Psoas muscle (tissue), 8 donors: ENCODE results near the gene DHX15. TPM values are rescaled to one million over a fixed set of nuclear protein-coding genes. Genes with fewer than 3 reads are reported as not detected.
A peak's percentile ranks its signal among the peaks of the same experiment; 100 is the strongest.

Experiments
- ATAC-seq, 4 donors: fragments of 200-7000 bp; cut with Tn5 transposase; one replicate each; pipeline ENCODE4 v1.9.1; 2020; ENCODE audit warnings: moderate library complexity in 3 of 4, mild to moderate bottlenecking in 2 of 4
- DNase-seq, 2 donors: peaks; one replicate each; pipeline ENCODE4 v3.0.0-alpha.2; 2020
- H3K27ac ChIP-seq: fragments of 200-600 bp; one replicate; pipeline ENCODE4 v1.8.0; 2022
- H3K27me3 ChIP-seq, 3 donors: fragments of 200-600 bp in 1 of 3; one replicate each; pipeline versions ENCODE4 v1.6.1 to v1.8.0; 2013 to 2022; ENCODE audit warnings: low read length in 2 of 3, mild to moderate bottlenecking in 2 of 3, moderate library complexity in 1 of 3; ENCODE audit not compliant: insufficient read depth in 3 of 3
- H3K36me3 ChIP-seq, 2 donors: fragments of 200-600 bp in 1 of 2; one replicate each; pipeline versions ENCODE4 v1.6.1 to v1.8.0; 2013 to 2022; ENCODE audit warnings: low read depth in 1 of 2, mild to moderate bottlenecking in 1 of 2, moderate library complexity in 1 of 2; ENCODE audit not compliant: insufficient read depth in 1 of 2
- H3K4me1 ChIP-seq: fragments of 200-600 bp; one replicate; pipeline ENCODE4 v1.8.0; 2022
- H3K4me3 ChIP-seq: fragments of 200-600 bp; one replicate; pipeline ENCODE4 v1.8.0; 2022; ENCODE audit warnings: mild to moderate bottlenecking
- H3K9me3 ChIP-seq: fragments of 200-600 bp; one replicate; pipeline ENCODE4 v1.8.0; 2022
- CTCF ChIP-seq: fragments of 200-600 bp; IDR thresholded peaks from one replicate; pipeline ENCODE4 v1.8.0; 2022; ENCODE audit warnings: antibody characterized with exemption
- whole genome bisulfite sequencing, 3 donors: extraction: QIAGEN DNeasy Blood & Tissue Kit; methylation state at CpG; one replicate each; pipeline versions ENCODE4 v1.1.6 to v1.1.7; 2013; 5-methylcytosine and 5-hydroxymethylcytosine counted together
- intact Hi-C, 2 donors: fragments of 100-400 bp; cut with DNase I; formaldehyde crosslinking; loops; one replicate each; pipeline versions ENCODE4 v1.11.0 to v1.14.2; 2022
- polyA plus RNA-seq, 3 donors: library from polyadenylated mRNA; stranded (reverse); fragments of 200-250 nt; gene quantifications; one replicate each; pipeline ENCODE4 v1.2.3, GENCODE V29; 2013
- total RNA-seq, 4 donors: library from RNA; stranded (reverse); fragmentation: NEBNext Ultra II Directional in 2 of 4; extraction: Animal tissue kit (Norgen Biotek cat#: 25700) in 2 of 4; gene quantifications; one replicate each; pipeline versions ENCODE4 v1.2.1 to v1.2.4, GENCODE V29; 2021 to 2023
- donor health status: healthy with polysubstance abuse.
- donor health status: DM: no; HTN: no; CAD: no; lungs with moderate emphysema.
- donor health status: Bipolar disorder and iron deficiency.
- donor health status: healthy.
- donor health status: DM: yes; HTN: yes; CAD: no.
- donor health status: DM: no; HTN: no; CAD: no.
- donor health status: DM: no; HTN: no; CAD: no.
- donor health status: DM: yes; HTN: yes; CAD: no.

Gene DHX15
- total and polyA plus RNA-seq, 7 donors = 28.3 to 69.7 (median 46.0) TPM

GRCh38 chr4:24516926-24517325 lies 67.4 kb downstream of the DHX15 start:
- TF ChIP-seq CTCF = no peak
- no peak for ATAC-seq
- peaks cover 0 to 4% of the 10 kb centered on the region in 2 donors for H3K36me3 ChIP-seq
- H3K4me1 ChIP-seq = peaks cover 24% of the 10 kb centered on the region
- no peak overlapping the region for H3K27ac ChIP-seq
- no peak for DNase-seq
- no peaks in the 10 kb centered on the region for H3K9me3 ChIP-seq
- H3K4me3 ChIP-seq = no peak overlapping the region
- intact Hi-C loops = no loop called here
- no peaks in the 10 kb centered on the region for H3K27me3 ChIP-seq

- H3K4me1 ChIP-seq = peaks cover 24% of the 10 kb centered on the region
- WGBS, 3 donors = 97 to 99% (median 98%) methylated on average over 5 of the region's 5 CpGs
- no peak for TF ChIP-seq CTCF
- H3K9me3 ChIP-seq = no peaks in the 10 kb centered on the region
- H3K4me3 ChIP-seq = no peak overlapping the region
- H3K27ac ChIP-seq = no peak overlapping the region
- DNase-seq (no peak), ATAC-seq (no peak)
- no peaks in the 10 kb centered on the region for H3K27me3 ChIP-seq
- H3K36me3 ChIP-seq = peaks cover 0 to 4% of the 10 kb centered on the region in 2 donors
- intact Hi-C loops = no loop called here
Measured at GRCh38 chr4:24515698-24516097, 68.7 kb downstream of the DHX15 start.

GRCh38 chr4:24514808-24515207 lies 69.5 kb downstream of the DHX15 start:
- Histone ChIP-seq H3K27ac (no peak overlapping the region), H3K4me1 (peaks cover 20% of the 10 kb centered on the region), H3K4me3 (no peak overlapping the region), H3K9me3 (no peaks in the 10 kb centered on the region), H3K27me3 (no peaks in the 10 kb centered on the region), H3K36me3 (peaks cover 0 to 4% of the 10 kb centered on the region in 2 donors)
- DNase-seq (no peak), ATAC-seq (peak in 1 of 4 donors; percentile 22)
- TF ChIP-seq CTCF = peak; percentile 14
- intact Hi-C loops = no loop called here
- 42 to 63% (median 63%) methylated on average over 1 of the region's 1 CpG for WGBS, 3 donors

- Histone ChIP-seq H3K9me3 (no peaks in the 10 kb centered on the region), H3K4me3 (no peak overlapping the region), H3K27me3 (no peaks in the 10 kb centered on the region), H3K36me3 (no peaks in the 10 kb centered on the region), H3K27ac (no peak overlapping the region), H3K4me1 (peaks cover 9% of the 10 kb centered on the region)
- intact Hi-C loops = no loop called here
- WGBS, 3 donors = 57 to 73% (median 58%) methylated on average over 2 of the region's 2 CpGs
- DNase-seq (no peak), ATAC-seq (peak in 1 of 4 donors; percentile 17)
- no peak for TF ChIP-seq CTCF
Measured at GRCh38 chr4:24513718-24514117, 70.6 kb downstream of the DHX15 start.

GRCh38 chr4:24511371-24512063 lies 72.8 kb downstream of the DHX15 start:
- no peaks in the 10 kb centered on the region for H3K36me3 ChIP-seq
- no peaks in the 10 kb centered on the region for H3K27me3 ChIP-seq
- no peak for ATAC-seq
- no peak for TF ChIP-seq CTCF
- intact Hi-C loops = no loop called here
- no peaks in the 10 kb centered on the region for H3K9me3 ChIP-seq
- no peaks in the 10 kb centered on the region for H3K4me1 ChIP-seq
- no peak overlapping the region for H3K4me3 ChIP-seq
- no peak for DNase-seq
- no peak overlapping the region for H3K27ac ChIP-seq
- 83 to 95% (median 86%) methylated on average over 5 of the region's 5 CpGs for WGBS, 3 donors
